NCI-H2196 (cell line): ENCODE data around the gene GCSH.

Source experiments
- DNase-seq: peaks from one replicate; lab custom pipeline; 2025; ENCODE audit not compliant: unreplicated experiment; lab: John Stamatoyannopoulos, UW

GCSH gene

GRCh38 chr16:81105946-81106345 lies 9.8 kb upstream of the GCSH start:
- no peak for DNase-seq

- DNase-seq: no peak
These were observed 5.5 kb upstream of the GCSH start for GRCh38 chr16:81101702-81102101.

GRCh38 chr16:81099958-81100357 lies 3.8 kb upstream of the GCSH start:
- no peak for DNase-seq

GRCh38 chr16:81097230-81097629 lies 1.0 kb upstream of the GCSH start:
- DNase-seq: no peak

GRCh38 chr16:81096715-81097208 lies 567 bp upstream of the GCSH start:
- DNase-seq: no peak

- DNase-seq: no peak
These were observed 592 bp downstream of the GCSH start for GRCh38 chr16:81095653-81095952.

GRCh38 chr16:81094771-81095251 lies 1.4 kb downstream of the GCSH start:
- no peak for DNase-seq

- no peak for DNase-seq
These were observed 7.4 kb downstream of the GCSH start for GRCh38 chr16:81088836-81089235.

- DNase-seq: no peak
These were observed 15.2 kb downstream of the GCSH start for GRCh38 chr16:81081014-81081413.

- DNase-seq: no peak
These were observed 16.0 kb downstream of the GCSH start for GRCh38 chr16:81080233-81080632.

- peak; percentile 85 for DNase-seq
These were observed 18.9 kb downstream of the GCSH start, which contains the start of gene C16orf46 for GRCh38 chr16:81077076-81077940. Gene C16orf46, minus strand, starts transcription at chr16:81077238. Its CDS starts 13,283 bp downstream, at chr16:81063955.

GRCh38 chr16:81076566-81077075 lies 19.6 kb downstream of the GCSH start:
- DNase-seq: peak; percentile 81

GRCh38 chr16:81073560-81074330 lies 22.4 kb downstream of the GCSH start:
- DNase-seq: no peak

GRCh38 chr16:81071805-81072204 lies 24.4 kb downstream of the GCSH start:
- DNase-seq: no peak

- DNase-seq: no peak
These were observed 25.2 kb downstream of the GCSH start for GRCh38 chr16:81070979-81071378.

GRCh38 chr16:81069063-81069462 lies 27.1 kb downstream of the GCSH start:
- DNase-seq: no peak

GRCh38 chr16:81067166-81067565 lies 29.0 kb downstream of the GCSH start:
- no peak for DNase-seq

- no peak for DNase-seq
These were observed 29.5 kb downstream of the GCSH start for GRCh38 chr16:81066681-81067080.

GRCh38 chr16:81061871-81062608 lies 34.2 kb downstream of the GCSH start:
- DNase-seq: no peak

- DNase-seq: no peak
These were observed 34.9 kb downstream of the GCSH start for GRCh38 chr16:81061307-81061640.
